GM12878 (cell line): ENCODE data around the gene LATS2. TPM values are rescaled to one million over a fixed set of nuclear protein-coding genes. Genes with fewer than 3 reads are reported as not detected.
A peak's percentile ranks its signal among the peaks of the same experiment; 100 is the strongest.

Experiments used
- ATAC-seq: fragments of 200-7000 bp; cut with Tn5 transposase; 3 replicates; pipeline ENCODE4 v1.9.1; 2020; ENCODE audit warnings: mild to moderate bottlenecking, moderate library complexity
- BruUV-seq: library from RNA; stranded (reverse); fragments of 400-500 nt; replicated peaks from 2 replicates; lab custom pipeline; 2021; lab: Mats Ljungman, UMichigan
- CTCF ChIA-PET: fragments of 300-600 bp; sonication (Branson Sonifier 250); formaldehyde crosslinking; extraction: SDS; loops from one replicate; lab custom pipeline; 2021; ENCODE audit warnings: inconsistent platforms; lab: Yijun Ruan, JAX
- POLR2A ChIA-PET: fragments of 350-600 bp; formaldehyde crosslinking; extraction: SDS; loops from one replicate; lab custom pipeline; 2021; ENCODE audit warnings: inconsistent platforms; lab: Charles Lee
- RAD21 ChIA-PET: fragments of 300-600 bp; sonication (Branson Sonifier 250); formaldehyde crosslinking; loops from one replicate; lab custom pipeline; 2023; ENCODE audit warnings: antibody characterized with exemption; ENCODE audit not compliant: unreplicated experiment; lab: Charles Lee
- SMC1A ChIA-PET: fragments of 300-600 bp; sonication (Branson Sonifier 250); formaldehyde crosslinking; loops from one replicate; lab custom pipeline; 2023; ENCODE audit not compliant: unreplicated experiment, uncharacterized antibody; lab: Charles Lee
- DNase-seq: peaks from one replicate; pipeline ENCODE4 v3.0.0-alpha.2; 2011; ENCODE audit warnings: low read depth, low spot score
- FAIRE-seq: peaks from 3 replicates; lab custom pipeline; 2011; peaks lifted over from hg19 to GRCh38; lab: Jason Lieb, UNC
- H2AFZ ChIP-seq: 2 replicates; pipeline ENCODE4 v1.6.0; 2011; ENCODE audit warnings: low read depth, low read length, control low read depth; ENCODE audit not compliant: control insufficient read depth
- H3K27ac ChIP-seq: 2 replicates; pipeline ENCODE4 v1.5.1; 2011; ENCODE audit warnings: control low read depth; ENCODE audit not compliant: control insufficient read depth, insufficient read depth
- H3K27me3 ChIP-seq, 2 experiments: replicated peaks in 1 of 2; 2 replicates each; pipeline versions ENCODE4 v1.6.0 to v1.6.1; 2011; ENCODE audit warnings: low read length in 1 of 2; ENCODE audit not compliant: control insufficient read depth in 2 of 2, insufficient read depth in 2 of 2
- H3K36me3 ChIP-seq, 2 experiments: 2 replicates each; pipeline ENCODE4 v1.5.1; 2011; ENCODE audit warnings: low read length in 1 of 2; ENCODE audit not compliant: control insufficient read depth in 2 of 2, insufficient read depth in 2 of 2
- H3K4me1 ChIP-seq: 2 replicates; pipeline ENCODE4 v1.6.1; 2011; ENCODE audit warnings: mild to moderate bottlenecking, low read length, moderate library complexity, mixed read lengths; ENCODE audit not compliant: control insufficient read depth, insufficient read depth
- H3K4me2 ChIP-seq: 2 replicates; pipeline ENCODE4 v1.6.0; 2011; ENCODE audit warnings: control low read depth; ENCODE audit not compliant: control insufficient read depth, insufficient read depth
- H3K4me3 ChIP-seq: fragments of 200-600 bp; sonication (generic); 2 replicates; pipeline ENCODE4 v1.5.1; 2016
- H3K79me2 ChIP-seq: 2 replicates; pipeline ENCODE4 v1.6.0; 2011; ENCODE audit warnings: low read length; ENCODE audit not compliant: control insufficient read depth, insufficient read depth
- H3K9ac ChIP-seq: 2 replicates; pipeline ENCODE4 v1.8.0; 2011; ENCODE audit warnings: low read length, control low read depth, mixed read lengths; ENCODE audit not compliant: control insufficient read depth, insufficient read depth
- H3K9me3 ChIP-seq: replicated peaks from 3 replicates; pipeline ENCODE4 v1.5.1; 2011; ENCODE audit warnings: mild to moderate bottlenecking, low read length; ENCODE audit not compliant: control insufficient read depth, insufficient read depth
- H4K20me1 ChIP-seq: 2 replicates; pipeline ENCODE4 v1.6.0; 2011; ENCODE audit not compliant: control insufficient read depth, insufficient read depth
- ATF3 ChIP-seq: IDR thresholded peaks from 2 replicates; pipeline ENCODE4 v1.6.1; 2011; ENCODE audit warnings: low read depth, mild to moderate bottlenecking, low read length, moderate library complexity, borderline replicate concordance; ENCODE audit errors: extremely low read depth
- BHLHE40 ChIP-seq, 2 experiments: fragments of 450-650 bp in 1 of 2; IDR thresholded peaks; 2 replicates each; pipeline ENCODE4 v1.6.1; 2011 to 2017; ENCODE audit warnings: low read depth in 2 of 2, borderline replicate concordance in 1 of 2, improper control_type of control experiment in 1 of 2, low read length in 1 of 2, mild to moderate bottlenecking in 1 of 2
- ETV6 ChIP-seq, 2 experiments: fragments of 450-650 bp in 1 of 2; IDR thresholded peaks in 1 of 2; conservative IDR thresholded peaks in 1 of 2; 2 replicates each; pipeline ENCODE4 v1.6.1; 2014; ENCODE audit warnings: antibody characterized with exemption in 1 of 2, borderline replicate concordance in 1 of 2, low read depth in 1 of 2, mild to moderate bottlenecking in 1 of 2, moderate library complexity in 1 of 2
- IRF5 ChIP-seq: fragments of 450-650 bp; IDR thresholded peaks from 2 replicates; pipeline ENCODE4 v1.6.1; 2017; ENCODE audit warnings: borderline replicate concordance
- LARP7 ChIP-seq: fragments of 450-650 bp; IDR thresholded peaks from 2 replicates; pipeline ENCODE4 v1.6.1; 2017; ENCODE audit warnings: mild to moderate bottlenecking
- RB1 ChIP-seq: fragments of 450-650 bp; formaldehyde crosslinking; IDR thresholded peaks from 2 replicates; pipeline ENCODE4 v1.6.1; 2017; ENCODE audit warnings: mild to moderate bottlenecking, borderline replicate concordance
- RUNX3 ChIP-seq: IDR thresholded peaks from 2 replicates; pipeline ENCODE4 v1.6.1; 2012; ENCODE audit warnings: low read length, inconsistent platforms
- SUZ12 ChIP-seq: fragments of 200-600 bp; sonication (generic); IDR thresholded peaks from one replicate; pipeline ENCODE4 v1.6.1; 2018; ENCODE audit warnings: antibody characterized with exemption, mild to moderate bottlenecking; ENCODE audit not compliant: unreplicated experiment
- TCF12 ChIP-seq: IDR thresholded peaks from 2 replicates; pipeline ENCODE4 v1.6.1; 2011; ENCODE audit warnings: low read depth, mild to moderate bottlenecking, low read length
- USF2 ChIP-seq: IDR thresholded peaks from 2 replicates; pipeline ENCODE4 v1.6.1; 2011; ENCODE audit warnings: low read depth, low read length, improper control_type of control experiment, borderline replicate concordance
- ZNF24 ChIP-seq: fragments of 450-650 bp; IDR thresholded peaks from 2 replicates; pipeline ENCODE4 v1.6.1; 2017; ENCODE audit warnings: antibody characterized with exemption, mild to moderate bottlenecking
- WGBS: methylation state at CpG from one replicate; pipeline ENCODE4 v1.1.6; 2016; ENCODE audit warnings: low lambda C conversion rate; ENCODE audit not compliant: insufficient replicate concordance, insufficient coverage; ENCODE audit errors: missing lambda C conversion rate; 5-methylcytosine and 5-hydroxymethylcytosine counted together
- in situ Hi-C: fragments of 300-500 bp; cut with MboI; formaldehyde crosslinking; loops from 9 replicates; pipeline ENCODE4 v1.14.3; 2018; ENCODE audit warnings: mixed read lengths
- intact Hi-C: fragments of 100-400 bp; cut with micrococcal nuclease; formaldehyde crosslinking; loops from one replicate; pipeline ENCODE4 v1.14.2; 2022; ENCODE audit not compliant: unreplicated experiment
- polyA plus RNA-seq, 11 experiments: library from polyadenylated mRNA; depleted of rRNA in 4 of 11; unstranded in 6 of 11; stranded (reverse) in 5 of 11; fragments of >200 nt; fragmentation: Nextera tagmentation in 4 of 11; fragmentation: Illumina TruSeq in 1 of 11; extraction: Ambion mirVana in 4 of 11; extraction: Trizol in 1 of 11; gene quantifications; 1 replicate in 1 of 11; 2 replicates in 10 of 11; pipeline versions ENCODE4 v1.2.1 to v1.2.3, GENCODE V29; 2011 to 2016; ENCODE audit warnings: inconsistent platforms in 2 of 11, missing spikeins in 2 of 11, low read depth in 1 of 11
- total RNA-seq, 4 experiments: library from RNA; depleted of rRNA in 3 of 4; stranded (reverse); fragments of >200 nt in 3 of 4; fragmentation: Illumina TruSeq in 1 of 4; extraction: Trizol in 1 of 4; gene quantifications; 2 replicates each; pipeline versions ENCODE4 v1.2.1 to v1.2.3, GENCODE V29; 2013 to 2021
- TF ChIP-seq, protein P1 (sequence below): fragments of 450-650 bp; IDR thresholded peaks from 2 replicates; pipeline ENCODE4 v1.6.1; 2016; ENCODE audit warnings: mild to moderate bottlenecking
- TF ChIP-seq, protein P2 (sequence below), 3 experiments: IDR thresholded peaks in 2 of 3; conservative IDR thresholded peaks in 1 of 3; 2 replicates each; pipeline ENCODE4 v1.5.1; 2011; ENCODE audit warnings: low read depth in 3 of 3, low read length in 3 of 3, mild to moderate bottlenecking in 3 of 3, control low read depth in 2 of 3, moderate library complexity in 2 of 3, inconsistent platforms in 1 of 3, mixed read lengths in 1 of 3; ENCODE audit not compliant: control insufficient read depth in 2 of 3, insufficient read depth in 1 of 3; ENCODE audit errors: extremely low read depth in 1 of 3
- TF ChIP-seq, protein P3 (sequence below): fragments of 450-650 bp; IDR thresholded peaks from 2 replicates; pipeline ENCODE4 v1.6.1; 2017; ENCODE audit warnings: low read depth, mild to moderate bottlenecking, moderate library complexity

LATS2 gene
- total and polyA plus RNA-seq, 10 of the 15 experiments (the other 5 are each of a cell fraction or from before 2014, with no cell fraction given): 0.90 to 7.8 (median 2.0) TPM

GRCh38 chr13:21075379-21076249 is 14.2 kb upstream of the LATS2 start:
- H3K27me3 ChIP-seq: no peaks in the 10 kb centered on the region; a peak in 1 of 4 replicates
- H3K4me1 ChIP-seq: peaks cover 6% of the 10 kb centered on the region
- ATAC-seq: peak; percentile 83
- in situ Hi-C loops (no loop called here), intact Hi-C loops (loop anchor here (10.0 kb wide), 1 partner anchor 131 kb away; no protein-coding TSS in a partner anchor)
- no peaks in the 10 kb centered on the region for H3K36me3 ChIP-seq
- ChIA-PET CTCF (no interaction called here), SMC1A (no interaction called here), RAD21 (no interaction called here), POLR2A (no interaction called here)
- no TSS peak for BruUV-seq
- no peaks in the 10 kb centered on the region for H3K79me2 ChIP-seq
- peak overlapping the region; percentile 44; the same call in 1 of the 2 replicates for H3K4me3 ChIP-seq
- TF ChIP-seq BHLHE40 (IDR thresholded peaks at IDR 0.05; ENCODE audit: borderline replicate concordance in 1 of 2, low read depth in 2 of 2, low read length in 1 of 2) (no peak), ETV6 (conservative IDR thresholded peaks at IDR 0.05 in 1 of 2, IDR thresholded peaks at IDR 0.05 in 1 of 2; ENCODE audit: borderline replicate concordance in 1 of 2, low read depth in 1 of 2) (no peak), ATF3 (no peak), ZNF24 (no peak), RUNX3 (no peak), SUZ12 (no peak), USF2 (no peak), LARP7 (no peak), RB1 (no peak), TCF12 (no peak), IRF5 (no peak)
- TF ChIP-seq, protein P1, sequence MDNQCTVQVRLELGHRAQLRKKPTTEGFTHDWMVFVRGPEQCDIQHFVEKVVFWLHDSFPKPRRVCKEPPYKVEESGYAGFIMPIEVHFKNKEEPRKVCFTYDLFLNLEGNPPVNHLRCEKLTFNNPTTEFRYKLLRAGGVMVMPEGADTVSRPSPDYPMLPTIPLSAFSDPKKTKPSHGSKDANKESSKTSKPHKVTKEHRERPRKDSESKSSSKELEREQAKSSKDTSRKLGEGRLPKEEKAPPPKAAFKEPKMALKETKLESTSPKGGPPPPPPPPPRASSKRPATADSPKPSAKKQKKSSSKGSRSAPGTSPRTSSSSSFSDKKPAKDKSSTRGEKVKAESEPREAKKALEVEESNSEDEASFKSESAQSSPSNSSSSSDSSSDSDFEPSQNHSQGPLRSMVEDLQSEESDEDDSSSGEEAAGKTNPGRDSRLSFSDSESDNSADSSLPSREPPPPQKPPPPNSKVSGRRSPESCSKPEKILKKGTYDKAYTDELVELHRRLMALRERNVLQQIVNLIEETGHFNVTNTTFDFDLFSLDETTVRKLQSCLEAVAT: no peak
- TF ChIP-seq, protein P2, sequence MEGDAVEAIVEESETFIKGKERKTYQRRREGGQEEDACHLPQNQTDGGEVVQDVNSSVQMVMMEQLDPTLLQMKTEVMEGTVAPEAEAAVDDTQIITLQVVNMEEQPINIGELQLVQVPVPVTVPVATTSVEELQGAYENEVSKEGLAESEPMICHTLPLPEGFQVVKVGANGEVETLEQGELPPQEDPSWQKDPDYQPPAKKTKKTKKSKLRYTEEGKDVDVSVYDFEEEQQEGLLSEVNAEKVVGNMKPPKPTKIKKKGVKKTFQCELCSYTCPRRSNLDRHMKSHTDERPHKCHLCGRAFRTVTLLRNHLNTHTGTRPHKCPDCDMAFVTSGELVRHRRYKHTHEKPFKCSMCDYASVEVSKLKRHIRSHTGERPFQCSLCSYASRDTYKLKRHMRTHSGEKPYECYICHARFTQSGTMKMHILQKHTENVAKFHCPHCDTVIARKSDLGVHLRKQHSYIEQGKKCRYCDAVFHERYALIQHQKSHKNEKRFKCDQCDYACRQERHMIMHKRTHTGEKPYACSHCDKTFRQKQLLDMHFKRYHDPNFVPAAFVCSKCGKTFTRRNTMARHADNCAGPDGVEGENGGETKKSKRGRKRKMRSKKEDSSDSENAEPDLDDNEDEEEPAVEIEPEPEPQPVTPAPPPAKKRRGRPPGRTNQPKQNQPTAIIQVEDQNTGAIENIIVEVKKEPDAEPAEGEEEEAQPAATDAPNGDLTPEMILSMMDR (IDR thresholded peaks at IDR 0.05 in 2 of 3, conservative IDR thresholded peaks at IDR 0.05 in 1 of 3; ENCODE audit: control insufficient read depth in 2 of 3, extremely low read depth in 1 of 3, insufficient read depth in 1 of 3, low read depth in 3 of 3, low read length in 3 of 3): no peak
- TF ChIP-seq, protein P3, sequence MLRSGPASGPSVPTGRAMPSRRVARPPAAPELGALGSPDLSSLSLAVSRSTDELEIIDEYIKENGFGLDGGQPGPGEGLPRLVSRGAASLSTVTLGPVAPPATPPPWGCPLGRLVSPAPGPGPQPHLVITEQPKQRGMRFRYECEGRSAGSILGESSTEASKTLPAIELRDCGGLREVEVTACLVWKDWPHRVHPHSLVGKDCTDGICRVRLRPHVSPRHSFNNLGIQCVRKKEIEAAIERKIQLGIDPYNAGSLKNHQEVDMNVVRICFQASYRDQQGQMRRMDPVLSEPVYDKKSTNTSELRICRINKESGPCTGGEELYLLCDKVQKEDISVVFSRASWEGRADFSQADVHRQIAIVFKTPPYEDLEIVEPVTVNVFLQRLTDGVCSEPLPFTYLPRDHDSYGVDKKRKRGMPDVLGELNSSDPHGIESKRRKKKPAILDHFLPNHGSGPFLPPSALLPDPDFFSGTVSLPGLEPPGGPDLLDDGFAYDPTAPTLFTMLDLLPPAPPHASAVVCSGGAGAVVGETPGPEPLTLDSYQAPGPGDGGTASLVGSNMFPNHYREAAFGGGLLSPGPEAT: no peak
- no peak overlapping the region for H3K27ac ChIP-seq
- H3K9me3 ChIP-seq: no peaks in the 10 kb centered on the region
- no peak for DNase-seq
- H3K4me2 ChIP-seq: peak overlapping the region; percentile 58
- no peak overlapping the region for H3K9ac ChIP-seq
- H4K20me1 ChIP-seq: no peaks in the 10 kb centered on the region
- WGBS: 23% methylated on average over 38 of the region's 64 CpGs
- peak overlapping the region; percentile 18 for H2AFZ ChIP-seq
- no peak for FAIRE-seq
